LNCAP (cell line): ENCODE results near the gene FASTKD3.
A peak's percentile ranks its signal among the peaks of the same experiment; 100 is the strongest.

ENCODE experiments used
- CTCF ChIP-seq: fragments of 450-650 bp; IDR thresholded peaks from 2 replicates; pipeline ENCODE4 v1.5.1; 2017; ENCODE audit warnings: mild to moderate bottlenecking

Gene FASTKD3

GRCh38 chr5:7823594-7823993 lies 45.2 kb downstream of the FASTKD3 start:
- TF ChIP-seq CTCF = no peak

GRCh38 chr5:7822449-7822848 lies 46.4 kb downstream of the FASTKD3 start:
- no peak for TF ChIP-seq CTCF

- TF ChIP-seq CTCF = peak; percentile 57
These were observed 52.3 kb downstream of the FASTKD3 start for GRCh38 chr5:7816535-7816901.

- TF ChIP-seq CTCF = peak; percentile 99
These were observed 52.8 kb downstream of the FASTKD3 start for GRCh38 chr5:7815892-7816534.

GRCh38 chr5:7814816-7815215 lies 54.0 kb downstream of the FASTKD3 start:
- TF ChIP-seq CTCF = no peak

GRCh38 chr5:7813576-7813975 lies 55.3 kb downstream of the FASTKD3 start:
- TF ChIP-seq CTCF = no peak

GRCh38 chr5:7813007-7813406 lies 55.8 kb downstream of the FASTKD3 start:
- no peak for TF ChIP-seq CTCF

GRCh38 chr5:7811715-7812114 lies 57.1 kb downstream of the FASTKD3 start:
- TF ChIP-seq CTCF = no peak
